Right hindlimb (tissue), 1 donor: Measurements from ENCODE around the gene AADAT.
A peak's percentile ranks its signal among the peaks of the same experiment; 100 is the strongest.
"Not testable (repeated sequence)": the region's sequence is repeated elsewhere in the genome, so short reads cannot be mapped to it uniquely, and the experiment has no call there.

Source experiments
- DNase-seq: peaks from one replicate; pipeline ENCODE4 v3.0.0-alpha.2; 2018

AADAT gene

DNA sequence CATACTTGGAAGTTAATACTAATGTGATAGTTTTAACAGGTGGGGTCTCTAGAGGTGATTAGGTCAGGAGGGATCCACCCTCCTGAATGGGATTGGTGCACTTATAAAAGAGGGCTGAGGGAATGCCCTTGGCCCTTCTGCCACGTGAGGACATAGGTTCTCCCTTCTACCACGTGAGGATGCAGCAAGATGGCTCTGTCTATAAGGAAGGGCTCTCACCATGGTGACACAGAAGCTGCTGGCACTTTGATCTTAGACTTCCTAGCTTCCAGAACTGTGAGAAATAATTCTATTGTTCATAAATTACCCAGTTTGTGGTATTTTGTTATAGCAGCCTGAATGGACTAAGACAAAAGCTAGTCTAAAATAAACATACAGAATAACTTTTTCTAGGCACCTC, 1.0 kb downstream of the AADAT start:
- DNase-seq = no peak

DNA sequence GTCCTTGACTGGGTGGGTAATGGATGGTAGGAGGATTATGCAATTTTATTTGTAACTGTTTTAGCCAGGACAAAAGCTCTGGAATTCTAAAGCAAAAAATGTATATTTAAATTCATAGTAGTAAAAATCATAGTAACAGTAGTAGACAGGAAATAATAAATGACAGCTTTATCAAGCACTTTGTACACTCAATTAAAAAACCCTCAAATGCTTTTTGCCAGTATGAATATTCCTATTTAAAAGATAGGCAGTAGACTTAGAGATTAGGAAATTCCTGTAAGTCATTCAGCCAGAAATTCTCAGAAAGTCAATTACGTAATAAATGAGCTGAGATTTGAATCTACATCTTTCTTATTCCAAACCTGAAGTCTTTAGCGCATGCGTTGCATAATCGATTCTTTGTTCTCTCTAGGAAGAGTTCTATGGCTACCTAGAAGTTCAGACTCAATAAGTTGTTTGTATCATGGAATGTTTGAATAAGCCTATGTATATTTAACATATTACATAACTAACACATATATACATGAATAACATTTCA, 2.5 kb downstream of the AADAT start:
- DNase-seq = no peak

GRCh38 chr4:170083541-170083940, 6.2 kb downstream of the AADAT start:
- DNase-seq = no peak

GRCh38 chr4:170080496-170080895, 9.3 kb downstream of the AADAT start:
- DNase-seq = no peak

DNA sequence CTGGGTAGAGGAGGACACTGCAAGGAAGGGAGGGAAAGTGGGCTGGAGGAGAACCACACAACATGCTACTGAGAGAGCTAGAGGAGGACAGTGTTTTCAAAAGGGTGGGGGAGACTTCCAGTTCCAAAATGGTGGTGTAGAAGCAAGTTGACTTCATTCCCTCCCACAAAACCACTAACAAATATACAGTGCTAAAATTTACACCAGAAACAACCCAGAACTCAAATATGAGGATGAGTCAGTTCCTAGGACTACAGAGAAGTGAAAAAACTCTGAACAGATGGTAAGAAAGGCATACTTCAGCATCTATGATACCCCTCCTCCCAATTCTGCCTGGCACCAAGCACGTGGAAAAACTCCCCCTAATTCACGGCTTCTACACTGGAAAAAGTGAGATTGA, 9.8 kb downstream of the AADAT start:
- no peak for DNase-seq

DNA sequence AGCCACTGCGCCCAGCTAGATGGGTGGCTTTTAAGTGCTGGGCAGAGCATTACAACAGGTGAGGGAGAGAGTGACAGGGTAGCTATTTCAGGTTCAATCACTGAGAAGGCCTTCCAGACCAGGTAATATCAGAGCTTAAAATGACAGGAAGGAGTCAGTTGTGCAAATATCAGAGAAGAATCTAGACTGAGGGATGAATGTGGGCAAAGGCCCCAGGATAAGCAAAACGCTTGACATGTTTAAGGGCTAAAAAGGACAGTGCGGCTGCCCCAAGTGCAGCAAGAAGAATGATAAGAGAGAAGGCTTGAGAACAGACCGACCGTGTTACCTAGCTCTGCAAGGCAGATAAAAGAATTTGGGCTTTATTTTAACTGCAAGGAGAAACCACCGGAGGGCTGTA, 18.6 kb downstream of the AADAT start:
- no peak for DNase-seq

- DNase-seq = no peak
Observed at GRCh38 chr4:170068438-170069128, 21.2 kb downstream of the AADAT start.

DNA sequence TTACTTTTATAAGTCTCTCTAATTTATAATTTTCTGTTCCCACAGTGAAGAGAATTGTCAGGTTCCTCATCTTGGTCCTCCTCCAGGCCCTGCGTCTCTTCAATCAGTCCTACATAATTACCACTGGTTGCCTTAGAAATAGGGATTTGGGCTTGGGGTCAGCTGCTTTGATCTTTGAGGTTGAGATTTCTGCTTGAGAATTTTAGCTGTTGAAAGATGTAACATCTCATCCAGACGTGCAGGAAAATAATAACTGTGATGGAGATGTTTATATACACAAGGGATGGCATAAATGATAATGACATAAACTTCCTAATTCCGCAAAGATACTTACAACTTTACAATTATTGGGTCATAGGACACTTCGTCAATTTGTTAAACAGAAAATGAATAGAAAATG, 30.3 kb downstream of the AADAT start:
- DNase-seq = no peak

DNA sequence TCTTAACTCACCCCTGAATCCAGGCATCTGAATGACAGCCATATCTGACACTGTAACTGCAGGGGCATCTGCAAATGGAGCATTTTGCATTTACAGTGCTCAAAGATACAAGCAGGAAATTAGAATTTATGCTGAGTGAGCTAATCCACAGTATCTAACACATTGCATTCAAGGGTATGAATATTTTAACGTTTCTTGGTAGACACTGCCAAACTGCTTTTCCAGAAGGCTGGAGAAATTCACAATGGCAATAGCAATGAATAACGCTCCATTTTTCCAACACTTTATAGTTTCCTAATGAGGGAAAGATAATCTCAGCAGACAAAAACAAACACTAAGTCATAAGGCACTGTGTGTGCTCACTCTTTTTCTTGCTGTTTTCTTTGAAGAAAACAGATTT, 30.9 kb downstream of the AADAT start:
- no peak for DNase-seq

DNA sequence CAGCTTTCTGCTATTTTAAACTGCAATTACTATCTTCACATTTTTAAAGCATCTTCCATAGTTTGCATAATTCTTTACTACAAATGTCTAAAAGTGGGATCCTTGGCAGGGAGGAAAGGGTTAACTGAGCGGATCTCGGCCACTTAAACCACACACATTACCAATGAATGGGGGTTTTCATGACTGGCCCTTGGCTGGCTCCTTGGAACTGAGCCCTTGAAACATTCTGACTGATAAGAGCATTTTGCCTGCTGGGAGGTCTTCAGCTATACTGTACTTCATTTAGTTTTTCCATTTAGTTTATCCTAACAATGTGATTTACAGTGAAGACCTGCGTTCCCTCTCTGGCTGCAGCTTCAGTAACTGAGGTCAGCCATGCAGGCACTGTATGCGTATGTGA, 31.9 kb downstream of the AADAT start:
- DNase-seq = no peak

GRCh38 chr4:170052919-170053318, 36.8 kb downstream of the AADAT start:
- DNase-seq = no peak

- no peak for DNase-seq
Observed at GRCh38 chr4:170051402-170051801, 38.4 kb downstream of the AADAT start.

- no peak for DNase-seq
Observed at GRCh38 chr4:170049766-170050165, 40.0 kb downstream of the AADAT start.

DNA sequence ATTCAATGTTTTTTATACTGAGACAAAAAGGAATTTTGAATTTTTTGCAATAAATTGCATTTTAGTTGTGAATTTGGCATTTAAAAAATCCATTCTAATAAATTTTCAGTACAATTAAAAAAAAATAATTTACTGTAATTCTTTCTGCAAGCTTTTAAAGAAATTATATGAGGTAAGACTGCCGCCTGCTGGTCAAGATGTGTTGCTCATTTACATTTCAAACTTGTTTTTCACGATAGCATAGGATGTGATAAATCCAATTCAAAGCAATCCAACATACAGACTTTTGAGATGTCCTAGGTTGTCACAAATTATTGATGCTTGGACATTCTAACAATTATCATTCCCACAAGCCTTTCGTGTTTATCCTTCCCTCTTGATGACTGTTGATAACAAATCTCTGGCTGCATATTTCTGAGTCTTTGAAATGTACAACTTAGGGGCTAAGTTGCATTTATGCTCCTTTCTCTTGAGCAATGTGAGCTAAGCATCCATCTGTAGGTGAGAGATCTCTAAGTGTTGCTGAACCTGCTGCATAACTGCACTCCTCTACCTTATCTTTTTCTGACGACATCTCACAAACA, 41.9 kb downstream of the AADAT start:
- DNase-seq = peak; percentile 33

DNA sequence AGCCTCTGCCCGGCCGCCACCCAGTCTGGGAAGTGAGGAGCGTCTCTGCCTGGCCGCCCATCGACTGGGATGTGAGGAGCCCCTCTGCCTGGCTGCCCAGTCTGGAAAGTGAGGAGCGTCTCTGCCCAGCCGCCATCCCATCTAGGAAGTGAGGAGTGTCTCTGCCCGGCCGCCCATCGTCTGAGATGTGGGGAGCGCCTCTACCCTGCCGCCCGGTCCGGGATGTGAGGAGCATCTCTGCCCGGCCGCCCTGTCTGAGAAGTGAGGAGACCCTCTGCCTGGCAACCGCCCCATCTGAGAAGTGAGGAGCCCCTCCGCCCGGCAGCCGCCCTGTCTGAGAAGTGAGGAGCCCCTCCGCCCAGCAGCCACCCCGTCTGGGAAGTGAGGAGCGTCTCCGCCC, 43.6 kb downstream of the AADAT start:
- not testable (repeated sequence) for DNase-seq

DNA sequence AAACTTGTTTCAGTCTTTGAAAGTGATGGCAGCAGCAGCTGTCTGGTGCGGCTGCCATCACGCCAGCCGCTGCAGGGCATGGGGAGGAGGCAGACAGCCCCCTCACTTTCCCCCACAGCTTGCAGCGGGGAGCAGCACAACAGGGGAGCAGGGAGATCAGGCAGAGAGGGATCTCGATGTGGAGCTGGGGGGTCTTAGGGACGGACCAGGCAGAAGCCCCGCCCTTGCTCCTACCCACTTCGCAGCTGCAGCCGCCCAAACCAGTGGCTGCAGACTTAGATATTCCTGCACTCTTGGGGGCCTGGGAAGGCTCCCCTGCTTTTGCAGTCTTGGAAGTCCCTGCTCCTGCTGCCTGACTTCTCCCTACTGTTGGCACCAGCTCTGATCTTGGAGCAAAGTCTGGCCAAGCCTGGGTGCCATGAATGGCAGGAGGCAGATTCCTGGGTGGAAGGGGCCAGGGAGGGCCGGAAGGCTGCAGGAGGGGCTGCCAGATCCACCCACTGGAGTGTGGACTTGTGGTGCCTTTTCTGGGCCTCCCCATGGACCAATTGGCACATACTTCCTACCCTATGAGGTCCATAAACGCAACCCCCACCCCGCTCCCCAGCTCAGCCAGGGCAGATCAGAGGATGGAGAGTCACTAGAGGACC, 49.6 kb downstream of the AADAT start:
- DNase-seq = no peak

DNA sequence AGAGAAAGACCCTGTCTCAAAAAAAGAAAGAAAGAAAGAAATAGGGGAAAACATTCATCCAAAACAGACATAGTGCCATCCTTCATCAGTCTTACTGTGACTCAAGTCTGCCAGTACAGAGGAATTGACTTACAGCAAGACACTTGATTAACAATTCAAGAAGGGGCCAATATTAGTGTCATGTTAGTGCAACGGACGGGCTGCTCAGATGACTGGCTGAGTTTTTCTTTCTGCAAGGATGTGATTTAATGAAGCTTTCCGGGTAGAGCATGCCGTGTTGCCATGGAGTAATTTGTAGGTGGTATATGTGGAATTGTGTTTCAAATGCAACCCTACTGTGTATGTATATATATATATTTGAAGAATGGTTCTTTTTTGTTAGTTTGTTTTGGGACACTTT, 51.0 kb downstream of the AADAT start:
- no peak for DNase-seq

DNA sequence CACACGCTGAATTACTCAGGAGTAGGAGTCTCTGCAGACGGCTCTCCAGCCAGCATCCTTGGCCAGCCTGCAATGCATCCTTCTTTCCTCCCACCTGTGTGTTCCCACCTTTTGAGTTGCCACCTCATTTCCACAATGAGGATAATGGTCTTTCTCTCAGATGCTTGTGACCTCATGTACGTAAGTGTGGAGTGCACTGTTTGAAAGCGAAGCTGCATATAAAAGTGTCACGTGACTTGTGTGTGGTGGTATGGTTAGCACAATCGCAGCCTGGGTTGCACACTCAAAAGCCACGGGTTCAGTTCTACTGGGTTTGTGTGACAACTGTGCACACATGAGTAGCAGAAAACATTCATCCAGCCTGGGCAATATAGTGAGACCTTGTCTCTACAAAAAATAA, 51.5 kb downstream of the AADAT start:
- no peak for DNase-seq

GRCh38 chr4:170037481-170037880, 52.3 kb downstream of the AADAT start:
- DNase-seq = no peak

DNA sequence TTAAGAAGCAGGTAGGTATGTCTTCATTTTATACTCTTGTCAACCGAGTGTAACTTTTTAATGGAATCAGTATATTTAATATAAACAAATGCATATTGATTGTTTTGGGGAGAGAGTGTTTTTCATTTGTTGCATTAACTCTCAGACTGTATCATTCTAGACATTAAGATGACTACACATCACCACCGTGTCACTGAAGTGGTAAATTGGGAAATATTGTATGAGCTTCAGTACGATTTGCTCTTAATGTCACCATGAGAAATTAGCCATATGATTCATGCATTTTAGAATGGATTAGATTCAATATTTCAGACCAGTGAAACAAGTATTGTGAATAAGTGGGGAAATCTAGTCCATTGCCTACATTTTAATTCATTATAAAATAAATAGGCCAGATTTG, 53.9 kb downstream of the AADAT start:
- no peak for DNase-seq

DNA sequence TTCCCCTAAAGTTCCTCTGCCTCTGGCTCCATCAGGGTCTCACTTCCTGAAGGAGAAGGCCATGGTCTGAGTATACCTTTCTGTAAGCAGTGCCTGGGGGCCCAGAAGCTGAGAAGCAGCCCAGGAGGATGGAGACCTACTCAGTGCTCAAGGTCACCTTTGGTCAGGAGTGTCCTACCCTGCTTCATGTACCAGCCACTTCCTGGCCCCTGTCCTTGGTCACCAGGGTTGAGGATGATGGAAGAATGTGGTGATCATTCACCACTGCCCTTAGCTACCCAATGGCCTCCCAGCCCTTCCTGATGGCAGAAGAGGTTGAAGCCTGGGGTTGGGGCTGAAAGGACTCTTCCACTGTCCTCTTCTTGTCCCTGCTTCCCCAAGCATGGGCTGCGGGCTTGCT, 54.5 kb downstream of the AADAT start:
- DNase-seq = no peak

- DNase-seq = no peak
Observed at GRCh38 chr4:170033999-170034398, 55.8 kb downstream of the AADAT start.

- DNase-seq = no peak
Observed at GRCh38 chr4:170030121-170030520, 59.6 kb downstream of the AADAT start.

- DNase-seq = peak; percentile 96
Observed at GRCh38 chr4:170027181-170027829, 62.5 kb downstream of the AADAT start.
